Measurements from ENCODE around the gene C10orf143. TPM values are rescaled to one million over a fixed set of nuclear protein-coding genes. Genes with fewer than 3 reads are reported as not detected.

C10orf143 gene
- total RNA-seq, 2 donors from 2014 or later = 0.93 to 1.7 TPM

DNA sequence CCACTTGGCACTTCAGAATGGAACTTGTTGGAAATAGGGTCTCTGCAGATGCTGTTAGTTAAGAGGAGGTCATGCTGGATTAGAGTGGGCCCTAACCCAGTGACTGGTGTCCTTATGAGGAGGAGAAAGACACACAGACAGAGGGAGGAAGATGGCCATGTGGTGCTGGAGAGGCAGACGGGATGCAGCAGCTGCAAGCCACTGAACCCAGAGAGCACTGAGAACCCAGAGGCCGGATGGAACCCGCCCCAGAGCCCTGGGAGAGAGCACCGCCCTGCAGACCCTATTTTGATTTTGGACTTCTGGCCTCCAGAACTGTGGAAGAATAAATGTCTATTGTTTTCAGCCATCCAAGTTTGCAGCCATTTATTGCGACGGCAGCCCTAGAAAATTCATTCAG lies 88.5 kb downstream of the C10orf143 start:
- H3K4me1 ChIP-seq = no peaks in the 10 kb centered on the region
- H3K27me3 ChIP-seq = no peaks in the 10 kb centered on the region
- H3K4me3 ChIP-seq = no peak overlapping the region
- TF ChIP-seq CTCF (IDR thresholded peaks at IDR 0.05) = no peak
- no peaks in the 10 kb centered on the region for H3K9me3 ChIP-seq
- no peak for DNase-seq (ENCODE audit: low spot score)
- no peak overlapping the region for H3K27ac ChIP-seq
- no peaks in the 10 kb centered on the region for H3K36me3 ChIP-seq

- no peaks in the 10 kb centered on the region for H3K27me3 ChIP-seq
- no peaks in the 10 kb centered on the region for H3K9me3 ChIP-seq
- no peak for TF ChIP-seq CTCF (IDR thresholded peaks at IDR 0.05)
- no peak overlapping the region for H3K4me3 ChIP-seq
- no peaks in the 10 kb centered on the region for H3K4me1 ChIP-seq
- no peak for DNase-seq (ENCODE audit: low spot score)
- no peak overlapping the region for H3K27ac ChIP-seq
- no peaks in the 10 kb centered on the region for H3K36me3 ChIP-seq
These were observed 89.2 kb downstream of the C10orf143 start for GRCh38 chr10:130021383-130021950.

DNA sequence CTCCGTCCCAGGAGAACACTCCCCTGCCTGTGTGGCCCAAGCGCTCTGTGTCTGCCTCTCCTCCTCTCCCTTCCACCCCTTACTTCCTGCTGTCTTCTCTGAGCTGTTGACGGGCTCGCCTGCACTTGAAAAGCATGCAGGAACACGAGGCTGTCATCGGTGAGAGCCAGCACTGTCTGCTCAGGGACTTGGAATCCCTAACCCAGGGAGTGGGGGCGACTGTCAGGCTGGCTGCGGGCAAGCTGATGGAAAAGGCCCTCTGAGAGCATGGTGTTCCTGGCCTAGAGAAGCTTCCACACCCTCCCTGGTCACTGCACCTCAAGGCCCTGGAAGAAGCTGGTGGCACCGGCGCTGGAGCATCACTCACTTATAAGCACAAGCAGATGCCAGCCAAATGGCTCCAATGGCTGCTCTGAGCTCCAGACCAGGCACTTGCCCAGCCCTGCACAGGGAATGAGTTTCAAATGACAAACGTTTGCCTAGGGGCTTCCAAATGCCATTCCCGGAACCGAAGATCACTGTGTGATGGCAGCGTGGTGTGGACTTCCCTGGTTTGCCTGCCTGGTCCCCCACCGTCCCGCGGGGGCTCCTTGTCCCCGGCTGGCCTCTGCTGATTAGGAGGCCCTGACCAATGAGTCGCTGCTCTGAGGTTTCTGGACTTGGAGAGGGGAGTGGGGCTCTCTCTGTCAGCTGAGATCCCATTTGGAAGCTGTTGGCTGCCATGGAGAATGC lies 89.8 kb downstream of the C10orf143 start:
- DNase-seq (ENCODE audit: low spot score) = no peak
- Histone ChIP-seq H3K9me3 (no peaks in the 10 kb centered on the region), H3K4me1 (no peaks in the 10 kb centered on the region), H3K27ac (no peak overlapping the region), H3K4me3 (no peak overlapping the region), H3K27me3 (no peaks in the 10 kb centered on the region), H3K36me3 (no peaks in the 10 kb centered on the region)
- no peak for TF ChIP-seq CTCF (IDR thresholded peaks at IDR 0.05)

- H3K9me3 ChIP-seq = no peaks in the 10 kb centered on the region
- H3K36me3 ChIP-seq = no peaks in the 10 kb centered on the region
- no peak for TF ChIP-seq CTCF (IDR thresholded peaks at IDR 0.05)
- no peaks in the 10 kb centered on the region for H3K4me1 ChIP-seq
- H3K27ac ChIP-seq = no peak overlapping the region
- H3K27me3 ChIP-seq = no peaks in the 10 kb centered on the region
- peak; percentile 52 for DNase-seq (ENCODE audit: low spot score)
- no peak overlapping the region for H3K4me3 ChIP-seq
These were observed 91.9 kb downstream of the C10orf143 start for GRCh38 chr10:130018730-130019185.

GRCh38 chr10:130018265-130018664 lies 92.4 kb downstream of the C10orf143 start:
- no peaks in the 10 kb centered on the region for H3K27me3 ChIP-seq
- DNase-seq (ENCODE audit: low spot score) = peak; percentile 26
- no peak overlapping the region for H3K27ac ChIP-seq
- no peaks in the 10 kb centered on the region for H3K4me1 ChIP-seq
- no peaks in the 10 kb centered on the region for H3K9me3 ChIP-seq
- H3K36me3 ChIP-seq = no peaks in the 10 kb centered on the region
- H3K4me3 ChIP-seq = no peak overlapping the region
- no peak for TF ChIP-seq CTCF (IDR thresholded peaks at IDR 0.05)

Data from right atrium auricular region (tissue), 2 donors.